HCT116 (cell line): Measurements from ENCODE around the gene LAP3. TPM values are rescaled to one million over a fixed set of nuclear protein-coding genes. Genes with fewer than 3 reads are reported as not detected.

Experiments
- ATAC-seq: fragments of 200-7000 bp; cut with Tn5 transposase; 2 replicates; pipeline ENCODE4 v1.9.1; 2020; ENCODE audit warnings: mild to moderate bottlenecking, moderate library complexity
- BruUV-seq: library from RNA; stranded (reverse); fragments of 400-500 nt; replicated peaks from 2 replicates; lab custom pipeline; 2021; lab: Mats Ljungman, UMichigan
- CTCF ChIA-PET: fragments of 300-600 bp; sonication (Branson Sonifier 250); formaldehyde crosslinking; loops from one replicate; lab custom pipeline; 2021; ENCODE audit warnings: antibody characterized with exemption; lab: Charles Lee
- POLR2A ChIA-PET: fragments of 300-600, 350-600 bp; sonication (Branson Sonifier 250); formaldehyde crosslinking; loops from one replicate; lab custom pipeline; 2021; ENCODE audit warnings: antibody characterized with exemption; lab: Charles Lee
- RAD21 ChIA-PET, 2 experiments: fragments of 300-600 bp; sonication (Branson Sonifier 250); formaldehyde crosslinking; loops; one replicate each; lab custom pipeline; 2023; ENCODE audit warnings: low total read pairs in 2 of 2; ENCODE audit not compliant: uncharacterized antibody in 2 of 2, unreplicated experiment in 2 of 2, low non-redundant PET in 1 of 2; lab: Charles Lee
- DNase-seq: peaks from one replicate; pipeline ENCODE4 v3.0.0-alpha.2; 2010; ENCODE audit warnings: low read depth, low spot score
- H2AFZ ChIP-seq: fragments of 200-600 bp; shearing (Covaris generic), sonication (generic); 2 replicates; pipeline ENCODE4 v1.6.1; 2017; ENCODE audit warnings: low read depth, mixed run types, mixed read lengths, antibody characterized with exemption, low read length; ENCODE audit not compliant: poor library complexity, severe bottlenecking
- H3K27ac ChIP-seq: 2 replicates; pipeline ENCODE4 v1.5.1; 2012; ENCODE audit warnings: low read depth, low read length
- H3K27me3 ChIP-seq: fragments of 200-600 bp; sonication (generic); 2 replicates; pipeline ENCODE4 v1.6.1; 2016; ENCODE audit warnings: mixed run types, low read length, mixed read lengths; ENCODE audit not compliant: insufficient read depth
- H3K36me3 ChIP-seq, 2 experiments: fragments of 200-500 bp in 1 of 2; fragments of 200-600 bp in 1 of 2; sonication (Bioruptor generic) in 1 of 2; sonication (generic) in 1 of 2; 2 replicates each; pipeline versions ENCODE4 v1.5.1 to v1.6.1; 2014 to 2016; ENCODE audit warnings: low read length in 2 of 2, inconsistent platforms in 1 of 2, mixed read lengths in 1 of 2, mixed run types in 1 of 2; ENCODE audit not compliant: insufficient read depth in 2 of 2, control insufficient read depth in 1 of 2
- H3K4me1 ChIP-seq, 2 experiments: fragments of 200-600 bp in 1 of 2; sonication (generic) in 1 of 2; 2 replicates each; pipeline versions ENCODE4 v1.5.1 to v1.6.1; 2012 to 2017; ENCODE audit warnings: low read length in 2 of 2, inconsistent platforms in 1 of 2, mild to moderate bottlenecking in 1 of 2, mixed read lengths in 1 of 2, mixed run types in 1 of 2, moderate library complexity in 1 of 2; ENCODE audit not compliant: insufficient read depth in 2 of 2, control insufficient read depth in 1 of 2
- H3K4me2 ChIP-seq: fragments of 200-600 bp; sonication (generic); 2 replicates; pipeline ENCODE4 v1.6.1; 2017; ENCODE audit warnings: mixed run types, low read length, mixed read lengths
- H3K4me3 ChIP-seq, 2 experiments: fragments of 200-600 bp in 1 of 2; sonication (generic) in 1 of 2; replicated peaks in 1 of 2; 2 replicates each; pipeline ENCODE4 v1.5.1; 2011 to 2016; ENCODE audit warnings: low read length in 2 of 2, control low read depth in 1 of 2, low read depth in 1 of 2, mild to moderate bottlenecking in 1 of 2, mixed read lengths in 1 of 2, mixed run types in 1 of 2
- H3K79me2 ChIP-seq: fragments of 200-600 bp; sonication (generic); 2 replicates; pipeline ENCODE4 v1.6.1; 2017; ENCODE audit warnings: mild to moderate bottlenecking, mixed run types, low read length, moderate library complexity, mixed read lengths; ENCODE audit not compliant: insufficient read depth
- H3K9ac ChIP-seq: fragments of 200-600 bp; sonication (generic); 2 replicates; pipeline ENCODE4 v1.6.1; 2016; ENCODE audit warnings: low read length, mixed read lengths
- H3K9me2 ChIP-seq: fragments of 200-600 bp; sonication (generic), shearing (Covaris generic); 2 replicates; pipeline ENCODE4 v1.6.1; 2017; ENCODE audit warnings: mixed run types, mild to moderate bottlenecking, moderate library complexity; ENCODE audit not compliant: insufficient read depth
- H3K9me3 ChIP-seq, 2 experiments: fragments of 200-500 bp in 1 of 2; fragments of 200-600 bp in 1 of 2; sonication (Bioruptor generic) in 1 of 2; sonication (generic) in 1 of 2; 2 replicates each; pipeline ENCODE4 v1.6.1; 2014 to 2017; ENCODE audit warnings: low read length in 2 of 2, mixed read lengths in 2 of 2, inconsistent platforms in 1 of 2, low read depth in 1 of 2, mild to moderate bottlenecking in 1 of 2, mixed run types in 1 of 2, moderate library complexity in 1 of 2; ENCODE audit not compliant: control insufficient read depth in 1 of 2, insufficient read depth in 1 of 2
- H4K20me1 ChIP-seq: fragments of 200-600 bp; sonication (generic), shearing (Covaris generic); 2 replicates; pipeline ENCODE4 v1.6.1; 2017; ENCODE audit warnings: mixed run types, mild to moderate bottlenecking, moderate library complexity; ENCODE audit not compliant: insufficient read depth
- ATF3 ChIP-seq: IDR thresholded peaks from 2 replicates; pipeline ENCODE4 v1.6.1; 2012
- CBX3 ChIP-seq: IDR thresholded peaks from 2 replicates; pipeline ENCODE4 v1.6.1; 2012; ENCODE audit warnings: low read depth
- CEBPB ChIP-seq: IDR thresholded peaks from 2 replicates; pipeline ENCODE4 v1.6.1; 2012; ENCODE audit warnings: low read depth
- CTCF ChIP-seq, 3 experiments: fragments of 200-600 bp in 1 of 3; sonication (generic) in 1 of 3; IDR thresholded peaks in 2 of 3; conservative IDR thresholded peaks in 1 of 3; 2 replicates each; pipeline ENCODE4 v1.5.1; 2012 to 2017; ENCODE audit warnings: low read depth in 2 of 3, low read length in 2 of 3, antibody characterized with exemption in 1 of 3, borderline replicate concordance in 1 of 3, control low read depth in 1 of 3, mild to moderate bottlenecking in 1 of 3, mixed read lengths in 1 of 3, mixed run types in 1 of 3, moderate library complexity in 1 of 3; ENCODE audit not compliant: insufficient read depth in 1 of 3
- EZH2 ChIP-seq: fragments of 200-600 bp; sonication (generic); IDR thresholded peaks from 2 replicates; pipeline ENCODE4 v1.6.1; 2017; ENCODE audit warnings: antibody characterized with exemption, mixed run types
- EZH2phosphoT487 ChIP-seq: fragments of 200-600 bp; IDR thresholded peaks from 2 replicates; pipeline ENCODE4 v1.6.1; 2018; ENCODE audit warnings: antibody characterized with exemption, borderline replicate concordance
- FOSL1 ChIP-seq: IDR thresholded peaks from 2 replicates; pipeline ENCODE4 v1.6.1; 2012; ENCODE audit warnings: low read depth
- JUND ChIP-seq: IDR thresholded peaks from 2 replicates; pipeline ENCODE4 v1.6.1; 2012
- POLR2AphosphoS5 ChIP-seq: IDR thresholded peaks from 2 replicates; pipeline ENCODE4 v1.6.1; 2011; ENCODE audit warnings: mild to moderate bottlenecking, low read depth, low read length, moderate library complexity
- RAD21 ChIP-seq: IDR thresholded peaks from 2 replicates; pipeline ENCODE4 v1.6.1; 2012; ENCODE audit warnings: low read depth, mild to moderate bottlenecking
- REST ChIP-seq: IDR thresholded peaks from 2 replicates; pipeline ENCODE4 v1.6.1; 2012; ENCODE audit warnings: low read depth
- SIN3A ChIP-seq: IDR thresholded peaks from 2 replicates; pipeline ENCODE4 v1.6.1; 2012; ENCODE audit warnings: low read depth
- ZBTB33 ChIP-seq: IDR thresholded peaks from 2 replicates; pipeline ENCODE4 v1.6.1; 2011; ENCODE audit warnings: mild to moderate bottlenecking, low read length, moderate library complexity; ENCODE audit not compliant: insufficient replicate concordance; ENCODE audit errors: extremely low read depth
- ZNF274 ChIP-seq: fragments of 200-500 bp; sonication (Bioruptor generic); IDR thresholded peaks from 2 replicates; pipeline ENCODE4 v1.6.1; 2014; ENCODE audit warnings: mild to moderate bottlenecking, low read depth, low read length, inconsistent platforms
- intact Hi-C: fragments of 100-400 bp; cut with micrococcal nuclease; formaldehyde crosslinking; loops from 2 replicates; pipeline ENCODE4 v1.10.0; 2022
- total RNA-seq: library from RNA; stranded (reverse); gene quantifications from one replicate; pipeline ENCODE4 v1.2.1, GENCODE V29; 2021; ENCODE audit not compliant: unreplicated experiment

Gene LAP3
- total RNA-seq, 1 experiment from 2014 or later, result 59.9 TPM

- Histone ChIP-seq H3K9ac (no peak overlapping the region), H3K79me2 (no peaks in the 10 kb centered on the region), H3K4me3 (no peak overlapping the region), H4K20me1 (no peaks in the 10 kb centered on the region), H3K36me3 (no peaks in the 10 kb centered on the region), H3K4me1 (peaks cover 0 to 7% of the 10 kb centered on the region in 2 experiments; a peak in 2 of 4 replicates), H3K9me3 (no peaks in the 10 kb centered on the region), H3K27ac (no peak overlapping the region), H3K27me3 (no peaks in the 10 kb centered on the region), H2AFZ (no peak overlapping the region), H3K4me2 (no peak overlapping the region), H3K9me2 (no peaks in the 10 kb centered on the region)
- ATAC-seq (no peak), DNase-seq (no peak)
- ChIA-PET RAD21 (no interaction called here), CTCF (no interaction called here), POLR2A (no interaction called here)
- no peak for TF ChIP-seq EZH2
- no peak for TF ChIP-seq REST
- no peak for TF ChIP-seq SIN3A
- TF ChIP-seq POLR2AphosphoS5, result no peak
- TF ChIP-seq CBX3, result no peak
- TF ChIP-seq EZH2phosphoT487, result no peak
- no peak for TF ChIP-seq FOSL1
- TF ChIP-seq ZBTB33, result no peak
- no peak for TF ChIP-seq RAD21
- TF ChIP-seq CTCF (IDR thresholded peaks at IDR 0.05 in 2 of 3, conservative IDR thresholded peaks at IDR 0.05 in 1 of 3; ENCODE audit: borderline replicate concordance in 1 of 3, insufficient read depth in 1 of 3, low read depth in 2 of 3, low read length in 2 of 3), result no peak
- no peak for TF ChIP-seq JUND
- TF ChIP-seq ATF3, result no peak
- no peak for TF ChIP-seq CEBPB
- TF ChIP-seq ZNF274, result no peak
- BruUV-seq, result no TSS peak
- intact Hi-C loops, result no loop called here
Measured at GRCh38 chr4:17565846-17566245, 11.2 kb upstream of the LAP3 start.
